ENCODE data around the gene ENPP1.

ENPP1 gene

DNA sequence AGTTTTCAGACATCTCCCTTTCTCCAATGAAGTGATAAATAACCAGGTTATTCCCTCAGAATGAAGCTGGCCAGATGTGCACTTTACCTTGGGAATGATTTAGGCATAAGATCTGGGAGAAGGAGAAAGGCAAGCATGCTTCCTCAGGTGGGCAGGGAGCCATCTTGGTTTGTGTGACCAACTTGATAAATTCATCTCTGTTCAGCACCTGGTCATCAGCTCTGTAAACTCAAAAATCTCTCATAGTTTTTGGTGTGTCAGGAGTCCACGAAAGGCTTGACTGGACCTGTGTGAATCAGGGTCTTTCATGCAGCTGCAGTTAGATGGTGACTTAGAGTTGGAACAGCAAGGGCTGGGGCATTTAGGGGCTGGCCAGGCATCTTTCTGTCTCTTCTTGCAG lies 24.5 kb downstream of the ENPP1 start:
- H3K36me3 ChIP-seq (ENCODE audit: insufficient read depth, low read depth, low read length) = peaks cover 7% of the 10 kb centered on the region; the same call in 1 of the 2 replicates
- H3K4me3 ChIP-seq (ENCODE audit: low read length) = no peak overlapping the region

DNA sequence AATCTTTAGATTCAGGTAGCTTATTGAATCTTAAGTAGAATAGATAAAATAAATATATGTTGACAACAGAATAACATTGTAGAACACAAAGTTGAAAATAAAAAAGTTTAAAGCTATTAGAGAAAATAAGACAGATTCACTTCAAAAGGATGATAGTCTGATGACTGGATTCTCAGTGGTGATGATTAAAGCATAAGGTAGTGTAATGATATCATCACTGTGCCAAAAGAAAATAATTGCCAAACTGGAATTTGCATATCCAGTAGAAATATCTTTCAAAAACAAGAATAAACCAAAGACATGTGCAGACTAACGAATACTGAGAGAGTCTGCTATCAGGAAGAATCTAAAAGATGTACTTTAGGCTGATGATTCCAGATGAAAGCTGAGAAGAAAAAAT lies 30.2 kb downstream of the ENPP1 start:
- H3K4me3 ChIP-seq (ENCODE audit: low read length) = no peak overlapping the region
- H3K36me3 ChIP-seq (ENCODE audit: insufficient read depth, low read depth, low read length) = no peaks in the 10 kb centered on the region
- H3K9ac ChIP-seq (ENCODE audit: low read depth, low read length) = no peak overlapping the region
- H3K27me3 ChIP-seq (ENCODE audit: insufficient read depth, low read length) = no peaks in the 10 kb centered on the region
- H3K4me1 ChIP-seq (ENCODE audit: insufficient read depth, low read length) = peaks cover 6% of the 10 kb centered on the region; the same call in 1 of the 2 replicates
- H3K27ac ChIP-seq (ENCODE audit: low read length) = no peak overlapping the region
- no peaks in the 10 kb centered on the region for H3K9me3 ChIP-seq (ENCODE audit: insufficient read depth, low read depth, low read length)

More for the DNA sequence above, 24.5 kb downstream of the ENPP1 start:
- Histone ChIP-seq H3K9me3 (ENCODE audit: insufficient read depth, low read depth, low read length) (no peaks in the 10 kb centered on the region), H3K27me3 (ENCODE audit: insufficient read depth, low read length) (no peaks in the 10 kb centered on the region), H3K9ac (ENCODE audit: low read depth, low read length) (no peak overlapping the region), H3K4me1 (ENCODE audit: insufficient read depth, low read length) (no peaks in the 10 kb centered on the region), H3K27ac (ENCODE audit: low read length) (no peak overlapping the region)

DNA sequence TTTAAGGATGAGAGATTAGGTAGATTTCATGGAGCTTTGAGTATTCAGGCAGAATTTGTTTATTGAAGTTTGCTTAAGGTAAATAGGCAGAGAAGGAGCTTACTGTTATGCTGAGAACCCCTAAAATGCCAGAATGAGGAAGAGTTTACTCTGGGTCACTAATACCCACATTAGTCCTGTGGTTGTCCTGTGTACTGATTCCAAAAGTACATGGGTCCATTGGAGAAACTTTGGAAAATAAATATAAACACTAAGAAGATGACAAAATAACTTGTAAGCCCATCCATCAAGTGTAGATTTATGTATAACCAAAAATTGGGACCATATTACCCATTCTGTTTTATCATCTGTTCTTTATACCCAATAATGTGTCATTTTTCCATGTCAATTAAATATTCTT lies 31.6 kb downstream of the ENPP1 start:
- Histone ChIP-seq H3K9ac (ENCODE audit: low read depth, low read length) (no peak overlapping the region), H3K27ac (ENCODE audit: low read length) (no peak overlapping the region), H3K4me1 (ENCODE audit: insufficient read depth, low read length) (peaks cover 6% of the 10 kb centered on the region; the same call in 1 of the 2 replicates), H3K27me3 (ENCODE audit: insufficient read depth, low read length) (no peaks in the 10 kb centered on the region), H3K36me3 (ENCODE audit: insufficient read depth, low read depth, low read length) (no peaks in the 10 kb centered on the region), H3K4me3 (ENCODE audit: low read length) (no peak overlapping the region), H3K9me3 (ENCODE audit: insufficient read depth, low read depth, low read length) (no peaks in the 10 kb centered on the region)

DNA sequence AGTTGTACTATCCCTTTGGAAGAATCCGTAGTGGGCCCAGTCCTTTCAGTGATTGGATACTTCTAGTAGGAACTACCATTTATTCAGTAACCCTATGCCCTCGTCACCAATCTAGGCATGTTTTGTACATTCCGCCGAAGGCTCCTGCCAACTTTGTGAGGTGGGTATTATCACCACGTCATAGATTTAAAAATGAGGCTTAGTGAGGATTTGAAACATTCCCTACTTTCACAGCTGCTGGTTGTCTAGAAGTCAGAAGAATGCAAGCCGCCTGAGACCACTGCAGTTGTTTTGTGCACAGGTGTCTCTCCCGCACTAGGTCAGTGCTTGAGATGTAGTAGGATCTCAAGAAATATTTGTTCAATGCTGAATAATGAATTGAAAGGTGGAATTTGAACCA lies 32.6 kb downstream of the ENPP1 start:
- no peaks in the 10 kb centered on the region for H3K9me3 ChIP-seq (ENCODE audit: insufficient read depth, low read depth, low read length)
- no peak overlapping the region for H3K9ac ChIP-seq (ENCODE audit: low read depth, low read length)
- H3K27me3 ChIP-seq (ENCODE audit: insufficient read depth, low read length) = no peaks in the 10 kb centered on the region
- no peak overlapping the region for H3K27ac ChIP-seq (ENCODE audit: low read length)
- peaks cover 6% of the 10 kb centered on the region; the same call in 1 of the 2 replicates for H3K4me1 ChIP-seq (ENCODE audit: insufficient read depth, low read length)
- H3K4me3 ChIP-seq (ENCODE audit: low read length) = no peak overlapping the region
- no peaks in the 10 kb centered on the region for H3K36me3 ChIP-seq (ENCODE audit: insufficient read depth, low read depth, low read length)

- no peaks in the 10 kb centered on the region for H3K36me3 ChIP-seq (ENCODE audit: insufficient read depth, low read depth, low read length)
- no peak overlapping the region for H3K27ac ChIP-seq (ENCODE audit: low read length)
- no peaks in the 10 kb centered on the region for H3K27me3 ChIP-seq (ENCODE audit: insufficient read depth, low read length)
- H3K4me1 ChIP-seq (ENCODE audit: insufficient read depth, low read length) = peaks cover 6% of the 10 kb centered on the region; the same call in 1 of the 2 replicates
- no peak overlapping the region for H3K4me3 ChIP-seq (ENCODE audit: low read length)
- no peaks in the 10 kb centered on the region for H3K9me3 ChIP-seq (ENCODE audit: insufficient read depth, low read depth, low read length)
- H3K9ac ChIP-seq (ENCODE audit: low read depth, low read length) = no peak overlapping the region
Measured at GRCh38 chr6:131840936-131841583, 33.2 kb downstream of the ENPP1 start.

DNA sequence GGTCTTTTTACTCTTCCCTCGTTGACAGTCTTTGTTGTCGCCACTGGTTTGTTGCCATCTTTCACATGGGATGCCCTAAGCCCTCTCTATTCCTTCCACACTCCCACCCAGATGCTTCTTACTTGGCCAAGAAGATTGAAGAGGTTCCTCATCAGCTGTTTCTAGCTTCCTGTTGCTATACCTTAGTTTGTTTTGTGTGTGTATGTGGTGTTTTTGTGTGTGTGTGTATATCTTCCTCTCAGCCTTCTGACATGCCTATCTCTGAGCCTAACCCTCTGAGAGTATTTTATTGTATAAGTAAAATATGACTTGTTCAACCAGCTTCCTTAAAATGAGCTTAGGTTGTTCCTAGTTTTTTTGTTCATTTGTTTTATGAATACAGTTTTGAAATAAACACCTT lies 35.9 kb downstream of the ENPP1 start:
- no peaks in the 10 kb centered on the region for H3K36me3 ChIP-seq (ENCODE audit: insufficient read depth, low read depth, low read length)
- no peaks in the 10 kb centered on the region for H3K9me3 ChIP-seq (ENCODE audit: insufficient read depth, low read depth, low read length)
- H3K4me1 ChIP-seq (ENCODE audit: insufficient read depth, low read length) = peaks cover 6% of the 10 kb centered on the region; the same call in 1 of the 2 replicates
- no peak overlapping the region for H3K27ac ChIP-seq (ENCODE audit: low read length)
- H3K4me3 ChIP-seq (ENCODE audit: low read length) = no peak overlapping the region
- no peak overlapping the region for H3K9ac ChIP-seq (ENCODE audit: low read depth, low read length)
- no peaks in the 10 kb centered on the region for H3K27me3 ChIP-seq (ENCODE audit: insufficient read depth, low read length)

GRCh38 chr6:131844243-131844841 lies 36.5 kb downstream of the ENPP1 start:
- peaks cover 6% of the 10 kb centered on the region; the same call in 1 of the 2 replicates for H3K4me1 ChIP-seq (ENCODE audit: insufficient read depth, low read length)
- H3K36me3 ChIP-seq (ENCODE audit: insufficient read depth, low read depth, low read length) = no peaks in the 10 kb centered on the region
- H3K9ac ChIP-seq (ENCODE audit: low read depth, low read length) = no peak overlapping the region
- no peak overlapping the region for H3K4me3 ChIP-seq (ENCODE audit: low read length)
- no peak overlapping the region for H3K27ac ChIP-seq (ENCODE audit: low read length)
- H3K27me3 ChIP-seq (ENCODE audit: insufficient read depth, low read length) = no peaks in the 10 kb centered on the region
- H3K9me3 ChIP-seq (ENCODE audit: insufficient read depth, low read depth, low read length) = no peaks in the 10 kb centered on the region

DNA sequence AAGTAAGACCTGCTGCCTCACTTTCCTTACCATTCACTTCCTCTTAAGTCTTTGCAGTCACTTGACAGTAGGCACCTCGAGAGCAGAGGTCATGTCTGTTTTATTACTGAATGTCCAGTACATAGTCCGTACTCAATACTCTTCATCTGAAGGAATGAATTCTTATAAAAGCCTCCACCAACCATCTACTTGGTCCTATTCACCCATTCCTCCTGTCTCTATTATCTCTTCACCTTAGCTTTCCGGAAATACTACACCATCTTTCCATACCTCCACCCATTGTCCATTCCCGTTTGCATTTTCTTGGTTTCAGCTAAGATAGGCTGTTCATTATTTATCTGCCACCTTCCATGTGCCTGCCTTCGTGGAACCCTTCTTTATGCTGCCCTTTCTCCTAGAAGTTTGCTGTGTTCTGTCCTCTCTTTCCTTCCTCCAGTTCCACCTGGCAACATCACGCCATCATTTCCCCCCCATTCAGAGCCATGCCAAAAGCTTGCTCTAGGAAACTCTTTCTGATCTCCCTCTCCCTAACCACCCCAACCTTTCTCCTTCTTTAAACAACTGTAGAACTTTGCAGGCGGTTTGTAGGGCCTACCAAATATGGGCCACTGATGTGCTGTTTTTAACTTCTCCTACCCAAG lies 38.3 kb downstream of the ENPP1 start:
- Histone ChIP-seq H3K27me3 (ENCODE audit: insufficient read depth, low read length) (no peaks in the 10 kb centered on the region), H3K27ac (ENCODE audit: low read length) (no peak overlapping the region), H3K9ac (ENCODE audit: low read depth, low read length) (no peak overlapping the region), H3K4me1 (ENCODE audit: insufficient read depth, low read length) (peaks cover under 1% of the 10 kb centered on the region; the same call in 1 of the 2 replicates), H3K9me3 (ENCODE audit: insufficient read depth, low read depth, low read length) (no peaks in the 10 kb centered on the region), H3K4me3 (ENCODE audit: low read length) (no peak overlapping the region), H3K36me3 (ENCODE audit: insufficient read depth, low read depth, low read length) (0 out of 2 replicates have a peak, but pooled peaks cover 6% of the 10 kb centered on the region)

DNA sequence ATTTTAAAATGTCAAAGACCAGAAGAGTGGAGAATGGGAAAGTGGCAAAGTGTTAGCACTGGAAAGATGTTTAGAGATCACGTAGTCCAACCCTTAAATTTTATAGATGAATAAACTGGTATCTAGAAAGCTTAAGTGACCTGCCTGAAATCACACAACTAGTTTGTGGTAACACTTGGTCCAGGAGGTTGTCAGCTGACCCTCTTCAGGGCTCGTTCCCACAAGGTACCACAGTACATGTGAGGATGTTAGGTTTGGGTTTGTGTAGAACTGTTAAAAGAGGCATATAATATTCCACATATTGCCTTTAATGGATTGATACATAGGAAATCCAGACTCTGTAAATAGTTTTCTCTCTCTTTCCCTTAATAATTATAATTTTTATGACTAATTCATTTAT lies 39.1 kb downstream of the ENPP1 start:
- H3K4me3 ChIP-seq (ENCODE audit: low read length) = no peak overlapping the region
- no peak overlapping the region for H3K9ac ChIP-seq (ENCODE audit: low read depth, low read length)
- no peak overlapping the region for H3K27ac ChIP-seq (ENCODE audit: low read length)
- H3K4me1 ChIP-seq (ENCODE audit: insufficient read depth, low read length) = no peaks in the 10 kb centered on the region
- no peaks in the 10 kb centered on the region for H3K9me3 ChIP-seq (ENCODE audit: insufficient read depth, low read depth, low read length)
- H3K36me3 ChIP-seq (ENCODE audit: insufficient read depth, low read depth, low read length) = peaks cover 12% of the 10 kb centered on the region; the same call in 1 of the 2 replicates
- H3K27me3 ChIP-seq (ENCODE audit: insufficient read depth, low read length) = no peaks in the 10 kb centered on the region

DNA sequence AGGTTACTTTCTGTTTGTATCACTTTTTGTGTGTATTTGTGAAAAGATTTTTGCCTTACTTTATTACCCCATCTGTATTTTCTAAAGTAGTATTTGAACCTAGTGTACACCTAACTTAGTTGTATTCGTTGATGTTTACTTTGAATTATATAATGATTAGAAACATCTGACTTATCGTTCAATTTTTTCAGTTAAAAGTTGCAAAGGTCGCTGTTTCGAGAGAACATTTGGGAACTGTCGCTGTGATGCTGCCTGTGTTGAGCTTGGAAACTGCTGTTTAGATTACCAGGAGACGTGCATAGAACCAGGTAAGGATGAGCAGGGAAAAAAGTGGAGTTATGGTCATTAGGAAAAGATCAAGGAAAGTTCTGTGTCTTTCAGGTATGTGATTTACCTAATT lies 42.0 kb downstream of the ENPP1 start:
- Histone ChIP-seq H3K4me1 (ENCODE audit: insufficient read depth, low read length) (no peaks in the 10 kb centered on the region), H3K9ac (ENCODE audit: low read depth, low read length) (no peak overlapping the region), H3K27me3 (ENCODE audit: insufficient read depth, low read length) (no peaks in the 10 kb centered on the region), H3K27ac (ENCODE audit: low read length) (no peak overlapping the region), H3K36me3 (ENCODE audit: insufficient read depth, low read depth, low read length) (peaks cover 18% of the 10 kb centered on the region; the same call in 1 of the 2 replicates), H3K9me3 (ENCODE audit: insufficient read depth, low read depth, low read length) (no peaks in the 10 kb centered on the region), H3K4me3 (ENCODE audit: low read length) (no peak overlapping the region)

DNA sequence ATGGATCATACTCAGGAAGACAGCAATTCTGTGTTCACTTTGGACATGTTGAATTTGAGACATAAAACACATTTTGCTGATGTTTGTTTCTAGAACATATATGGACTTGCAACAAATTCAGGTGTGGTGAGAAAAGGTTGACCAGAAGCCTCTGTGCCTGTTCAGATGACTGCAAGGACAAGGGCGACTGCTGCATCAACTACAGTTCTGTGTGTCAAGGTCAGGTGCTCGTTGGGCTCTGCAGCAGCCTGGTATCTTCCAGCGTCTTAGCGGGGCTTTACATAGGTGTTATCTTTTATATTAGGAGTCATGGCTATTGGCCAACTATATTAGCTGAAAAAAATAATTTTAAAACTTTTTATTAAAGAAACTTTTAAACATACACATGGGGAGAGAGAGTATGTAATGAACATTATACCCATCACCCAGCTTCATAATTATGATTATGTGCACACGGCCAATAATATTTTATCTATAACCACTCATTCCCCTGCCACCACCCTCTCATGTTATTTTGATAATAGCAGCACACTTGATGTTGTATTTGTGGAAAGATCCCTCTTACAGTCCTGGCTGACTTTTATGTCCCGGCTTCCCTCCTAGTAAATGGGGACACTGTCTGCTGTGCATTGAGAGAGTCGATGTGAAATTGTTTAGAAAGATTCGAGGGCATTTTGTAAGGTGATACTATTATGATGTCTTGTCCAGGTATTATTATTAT lies 43.4 kb downstream of the ENPP1 start:
- Histone ChIP-seq H3K9ac (ENCODE audit: low read depth, low read length) (no peak overlapping the region), H3K4me1 (ENCODE audit: insufficient read depth, low read length) (no peaks in the 10 kb centered on the region), H3K9me3 (ENCODE audit: insufficient read depth, low read depth, low read length) (peaks cover 4% of the 10 kb centered on the region; the same call in 1 of the 2 replicates), H3K36me3 (ENCODE audit: insufficient read depth, low read depth, low read length) (peaks cover 29% of the 10 kb centered on the region), H3K27me3 (ENCODE audit: insufficient read depth, low read length) (no peaks in the 10 kb centered on the region), H3K27ac (ENCODE audit: low read length) (no peak overlapping the region), H3K4me3 (ENCODE audit: low read length) (no peak overlapping the region)
